IMR-90 (cell line): Measurements from ENCODE around the gene LRRC34.
A peak's percentile ranks its signal among the peaks of the same experiment; 100 is the strongest.

Experiments used
- CEBPB ChIP-seq: IDR thresholded peaks from 2 replicates; pipeline ENCODE4 v1.6.1; 2012; ENCODE audit warnings: low read depth, low read length, improper control_type of control experiment
- FOS ChIP-seq: fragments of 150-350 bp; IDR thresholded peaks from 2 replicates; pipeline ENCODE4 v1.6.1; 2016; ENCODE audit warnings: low read depth, low read length
- MAFK ChIP-seq: IDR thresholded peaks from 2 replicates; pipeline ENCODE4 v1.6.1; 2012; ENCODE audit warnings: low read depth, low read length, improper control_type of control experiment
- POLR2A ChIP-seq: IDR thresholded peaks from 2 replicates; pipeline ENCODE4 v1.6.1; 2012; ENCODE audit warnings: mild to moderate bottlenecking, low read depth, low read length
- RAD21 ChIP-seq: IDR thresholded peaks from 2 replicates; pipeline ENCODE4 v1.6.1; 2012; ENCODE audit warnings: low read length, improper control_type of control experiment
- SMC3 ChIP-seq: fragments of 150-350 bp; IDR thresholded peaks from 2 replicates; pipeline ENCODE4 v1.6.1; 2016; ENCODE audit warnings: low read depth, mild to moderate bottlenecking, antibody characterized with exemption, low read length, moderate library complexity
- TF ChIP-seq, protein P1 (sequence below): conservative IDR thresholded peaks from 2 replicates; pipeline ENCODE4 v1.5.1; 2012; ENCODE audit warnings: mild to moderate bottlenecking, low read depth, low read length, improper control_type of control experiment

GRCh38 chr3:169855514-169855913 lies 42.8 kb upstream of the LRRC34 start:
- TF ChIP-seq, protein P1, sequence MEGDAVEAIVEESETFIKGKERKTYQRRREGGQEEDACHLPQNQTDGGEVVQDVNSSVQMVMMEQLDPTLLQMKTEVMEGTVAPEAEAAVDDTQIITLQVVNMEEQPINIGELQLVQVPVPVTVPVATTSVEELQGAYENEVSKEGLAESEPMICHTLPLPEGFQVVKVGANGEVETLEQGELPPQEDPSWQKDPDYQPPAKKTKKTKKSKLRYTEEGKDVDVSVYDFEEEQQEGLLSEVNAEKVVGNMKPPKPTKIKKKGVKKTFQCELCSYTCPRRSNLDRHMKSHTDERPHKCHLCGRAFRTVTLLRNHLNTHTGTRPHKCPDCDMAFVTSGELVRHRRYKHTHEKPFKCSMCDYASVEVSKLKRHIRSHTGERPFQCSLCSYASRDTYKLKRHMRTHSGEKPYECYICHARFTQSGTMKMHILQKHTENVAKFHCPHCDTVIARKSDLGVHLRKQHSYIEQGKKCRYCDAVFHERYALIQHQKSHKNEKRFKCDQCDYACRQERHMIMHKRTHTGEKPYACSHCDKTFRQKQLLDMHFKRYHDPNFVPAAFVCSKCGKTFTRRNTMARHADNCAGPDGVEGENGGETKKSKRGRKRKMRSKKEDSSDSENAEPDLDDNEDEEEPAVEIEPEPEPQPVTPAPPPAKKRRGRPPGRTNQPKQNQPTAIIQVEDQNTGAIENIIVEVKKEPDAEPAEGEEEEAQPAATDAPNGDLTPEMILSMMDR: no peak
- TF ChIP-seq POLR2A: no peak
- no peak for TF ChIP-seq FOS
- TF ChIP-seq SMC3: no peak
- TF ChIP-seq RAD21: no peak
- TF ChIP-seq MAFK: 0 out of 2 replicates have a peak, but pooled peaks have one; percentile 20
- TF ChIP-seq CEBPB: no peak
